ENCODE data around the gene WFDC12. TPM values are rescaled to one million over a fixed set of nuclear protein-coding genes. Genes with fewer than 3 reads are reported as not detected.

Gene WFDC12
- total RNA-seq, 1 experiment from 2014 or later, result not detected

DNA sequence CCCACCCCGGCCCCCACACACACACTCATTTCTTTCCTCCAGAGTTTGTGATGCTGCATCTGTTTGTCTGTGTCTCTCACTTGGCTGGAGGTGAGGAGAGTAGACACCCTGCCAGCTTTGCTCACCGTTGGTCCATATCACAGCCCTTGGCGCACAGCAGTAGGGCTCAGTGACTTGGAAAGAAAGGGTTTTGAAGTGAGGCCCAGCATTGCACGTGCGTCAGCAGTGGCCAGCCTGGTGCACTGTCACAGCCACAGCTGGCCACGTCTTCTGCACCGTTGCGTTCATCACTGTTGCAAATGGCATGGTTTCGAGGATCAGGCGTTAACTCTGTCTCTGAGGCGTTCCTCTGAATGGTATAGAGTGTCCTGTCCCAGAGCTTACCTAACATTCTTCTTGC lies 13.0 kb downstream of the WFDC12 start:
- H3K27me3 ChIP-seq (ENCODE audit: low read length), result no peaks in the 10 kb centered on the region
- H3K4me2 ChIP-seq (ENCODE audit: low read length), result no peak overlapping the region
- H3K4me1 ChIP-seq (ENCODE audit: insufficient read depth, low read length), result no peaks in the 10 kb centered on the region
- no peak overlapping the region for H2AFZ ChIP-seq (ENCODE audit: low read length)
- POLR2A ChIA-PET (ENCODE audit: unreplicated experiment), result no interaction called here
- no peak overlapping the region for H3K4me3 ChIP-seq (ENCODE audit: low read length)
- H4K20me1 ChIP-seq (ENCODE audit: low read length), result no peaks in the 10 kb centered on the region
- intact Hi-C loops (cut with micrococcal nuclease), result no loop called here
- no peaks in the 10 kb centered on the region for H3K9me3 ChIP-seq (ENCODE audit: low read length)
- no peaks in the 10 kb centered on the region for H3K36me3 ChIP-seq (ENCODE audit: low read depth, low read length)
- no peak overlapping the region for H3K9ac ChIP-seq (ENCODE audit: low read length)
- DNase-seq, result no peak
- no peaks in the 10 kb centered on the region for H3K79me2 ChIP-seq (ENCODE audit: low read length)
- no TSS peak for BruUV-seq (replicated peaks)
- H3K27ac ChIP-seq (ENCODE audit: low read length), result no peak overlapping the region
- CTCF ChIA-PET, result interaction anchor here (0.6 to 2.4 kb wide), 6 partner anchors 17 to 311 kb away, joined by 3 to 8 read pairs (median 4); no protein-coding TSS in a partner anchor
- no peaks in the 10 kb centered on the region for H3F3A ChIP-seq (ENCODE audit: low read length, unreplicated experiment)
- ATAC-seq, result no peak
- no peak for TF ChIP-seq EZH2phosphoT487 (IDR thresholded peaks at IDR 0.05; ENCODE audit: borderline replicate concordance, low read length)
- no peak for TF ChIP-seq EZH2 (IDR thresholded peaks at IDR 0.05; ENCODE audit: low read length, unreplicated experiment)
- TF ChIP-seq, protein P1, sequence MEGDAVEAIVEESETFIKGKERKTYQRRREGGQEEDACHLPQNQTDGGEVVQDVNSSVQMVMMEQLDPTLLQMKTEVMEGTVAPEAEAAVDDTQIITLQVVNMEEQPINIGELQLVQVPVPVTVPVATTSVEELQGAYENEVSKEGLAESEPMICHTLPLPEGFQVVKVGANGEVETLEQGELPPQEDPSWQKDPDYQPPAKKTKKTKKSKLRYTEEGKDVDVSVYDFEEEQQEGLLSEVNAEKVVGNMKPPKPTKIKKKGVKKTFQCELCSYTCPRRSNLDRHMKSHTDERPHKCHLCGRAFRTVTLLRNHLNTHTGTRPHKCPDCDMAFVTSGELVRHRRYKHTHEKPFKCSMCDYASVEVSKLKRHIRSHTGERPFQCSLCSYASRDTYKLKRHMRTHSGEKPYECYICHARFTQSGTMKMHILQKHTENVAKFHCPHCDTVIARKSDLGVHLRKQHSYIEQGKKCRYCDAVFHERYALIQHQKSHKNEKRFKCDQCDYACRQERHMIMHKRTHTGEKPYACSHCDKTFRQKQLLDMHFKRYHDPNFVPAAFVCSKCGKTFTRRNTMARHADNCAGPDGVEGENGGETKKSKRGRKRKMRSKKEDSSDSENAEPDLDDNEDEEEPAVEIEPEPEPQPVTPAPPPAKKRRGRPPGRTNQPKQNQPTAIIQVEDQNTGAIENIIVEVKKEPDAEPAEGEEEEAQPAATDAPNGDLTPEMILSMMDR (conservative IDR thresholded peaks at IDR 0.05; ENCODE audit: low read depth, low read length), result no peak
- no peaks in the 10 kb centered on the region for H3K9me2 ChIP-seq (replicated peaks; ENCODE audit: low read length)

DNA sequence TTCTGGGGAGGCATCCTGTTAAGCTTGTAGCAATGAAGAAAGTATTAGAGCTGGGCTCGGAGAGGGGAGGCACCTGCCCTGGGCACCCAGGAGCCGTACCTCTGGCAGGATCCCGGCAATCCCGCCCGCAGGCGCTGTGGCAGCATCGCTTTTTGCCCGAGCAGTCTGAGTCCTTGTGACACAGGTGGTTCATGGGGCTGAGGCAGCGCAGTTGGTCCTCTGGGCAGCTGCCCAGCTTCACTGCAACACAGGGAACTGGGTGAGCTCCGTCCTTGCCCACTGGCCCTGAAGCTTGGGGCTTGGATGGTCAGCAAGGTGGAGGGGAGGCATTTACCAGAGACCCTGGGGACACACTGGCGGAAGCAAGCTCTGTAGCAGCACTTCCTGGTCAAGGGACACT lies 14.0 kb downstream of the WFDC12 start:
- CTCF ChIA-PET, result interaction anchor here (1.4 kb wide), 1 partner anchor 183 kb away, joined by 3 read pairs; no protein-coding TSS in a partner anchor
- DNase-seq (no peak), ATAC-seq (no peak)
- no peak overlapping the region for H2AFZ ChIP-seq (ENCODE audit: low read length)
- no peaks in the 10 kb centered on the region for H3K27me3 ChIP-seq (ENCODE audit: low read length)
- H4K20me1 ChIP-seq (ENCODE audit: low read length), result no peaks in the 10 kb centered on the region
- TF ChIP-seq EZH2phosphoT487 (IDR thresholded peaks at IDR 0.05; ENCODE audit: borderline replicate concordance, low read length) (no peak), EZH2 (IDR thresholded peaks at IDR 0.05; ENCODE audit: low read length, unreplicated experiment) (no peak)
- TF ChIP-seq, protein P1 (conservative IDR thresholded peaks at IDR 0.05; ENCODE audit: low read depth, low read length), result no peak
- no peaks in the 10 kb centered on the region for H3F3A ChIP-seq (ENCODE audit: low read length, unreplicated experiment)
- no peaks in the 10 kb centered on the region for H3K79me2 ChIP-seq (ENCODE audit: low read length)
- H3K4me1 ChIP-seq (ENCODE audit: insufficient read depth, low read length), result peaks cover under 1% of the 10 kb centered on the region
- no peak overlapping the region for H3K9ac ChIP-seq (ENCODE audit: low read length)
- H3K27ac ChIP-seq (ENCODE audit: low read length), result no peak overlapping the region
- intact Hi-C loops (cut with micrococcal nuclease), result no loop called here
- BruUV-seq (replicated peaks), result no TSS peak
- H3K9me2 ChIP-seq (replicated peaks; ENCODE audit: low read length), result no peaks in the 10 kb centered on the region
- H3K4me3 ChIP-seq (ENCODE audit: low read length), result no peak overlapping the region
- no peak overlapping the region for H3K4me2 ChIP-seq (ENCODE audit: low read length)
- POLR2A ChIA-PET (ENCODE audit: unreplicated experiment), result interaction anchor here (0.5 kb wide), 1 partner anchor 54 kb away, joined by 4 read pairs; no protein-coding TSS in a partner anchor
- H3K9me3 ChIP-seq (ENCODE audit: low read length), result no peaks in the 10 kb centered on the region
- no peaks in the 10 kb centered on the region for H3K36me3 ChIP-seq (ENCODE audit: low read depth, low read length)

DNA sequence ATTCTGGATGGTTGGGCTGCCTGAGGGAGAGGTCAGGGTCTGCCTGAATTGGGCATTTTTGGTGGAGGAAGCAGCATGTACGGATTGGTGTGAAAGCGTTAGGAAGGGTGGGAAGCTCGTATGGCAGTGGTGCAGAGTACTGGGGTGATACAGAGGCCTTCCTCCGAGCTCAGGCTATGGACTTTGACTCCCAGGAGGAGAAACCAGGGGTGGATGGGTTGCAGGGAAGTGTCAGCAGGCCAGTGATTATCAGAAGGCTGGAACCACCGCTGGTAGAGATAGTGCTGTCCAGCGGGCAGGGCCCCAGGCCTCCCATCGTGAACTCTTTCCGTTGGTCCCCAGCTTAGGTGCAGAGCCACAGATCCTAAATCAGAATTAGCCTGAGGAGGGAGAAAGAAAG lies 14.6 kb downstream of the WFDC12 start:
- DNase-seq (no peak), ATAC-seq (no peak)
- Histone ChIP-seq H3K4me1 (ENCODE audit: insufficient read depth, low read length) (peaks cover 7% of the 10 kb centered on the region), H3K9me3 (ENCODE audit: low read length) (no peaks in the 10 kb centered on the region), H4K20me1 (ENCODE audit: low read length) (no peaks in the 10 kb centered on the region), H3K27me3 (ENCODE audit: low read length) (no peaks in the 10 kb centered on the region), H3K9ac (ENCODE audit: low read length) (no peak overlapping the region), H3K79me2 (ENCODE audit: low read length) (no peaks in the 10 kb centered on the region), H3K4me2 (ENCODE audit: low read length) (no peak overlapping the region), H2AFZ (ENCODE audit: low read length) (no peak overlapping the region), H3K27ac (ENCODE audit: low read length) (no peak overlapping the region), H3K36me3 (ENCODE audit: low read depth, low read length) (no peaks in the 10 kb centered on the region), H3K4me3 (ENCODE audit: low read length) (no peak overlapping the region), H3F3A (ENCODE audit: low read length, unreplicated experiment) (no peaks in the 10 kb centered on the region), H3K9me2 (replicated peaks; ENCODE audit: low read length) (no peaks in the 10 kb centered on the region)
- ChIA-PET POLR2A (ENCODE audit: unreplicated experiment) (interaction anchor here (0.5 to 0.6 kb wide), 2 partner anchors 57 to 60 kb away, joined by 3 to 4 read pairs; no protein-coding TSS in a partner anchor), CTCF (interaction anchor here (1.4 kb wide), 1 partner anchor 184 kb away, joined by 3 read pairs; no protein-coding TSS in a partner anchor)
- TF ChIP-seq EZH2 (IDR thresholded peaks at IDR 0.05; ENCODE audit: low read length, unreplicated experiment) (no peak), EZH2phosphoT487 (IDR thresholded peaks at IDR 0.05; ENCODE audit: borderline replicate concordance, low read length) (no peak)
- TF ChIP-seq, protein P1 (conservative IDR thresholded peaks at IDR 0.05; ENCODE audit: low read depth, low read length), result no peak
- no TSS peak for BruUV-seq (replicated peaks)
- intact Hi-C loops (cut with micrococcal nuclease), result no loop called here
